H9 (cell line): Measurements from ENCODE around the gene CYREN. TPM values are rescaled to one million over a fixed set of nuclear protein-coding genes. Genes with fewer than 3 reads are reported as not detected.

Experiments used
- DNase-seq: peaks from one replicate; pipeline ENCODE4 v3.0.0-alpha.2; 2017
- H2AFZ ChIP-seq: one replicate; pipeline ENCODE4 v1.6.1; 2013; ENCODE audit warnings: mild to moderate bottlenecking, low read length, control low read depth, moderate library complexity
- H2AK5ac ChIP-seq: 2 replicates; pipeline ENCODE4 v1.6.1; 2013; ENCODE audit warnings: low read length, control low read depth, mixed read lengths; ENCODE audit not compliant: insufficient read length
- H2BK120ac ChIP-seq: one replicate; pipeline ENCODE4 v1.6.1; 2013; ENCODE audit warnings: low read depth, mild to moderate bottlenecking, low read length, control low read depth, inconsistent platforms; ENCODE audit not compliant: poor library complexity, severe bottlenecking
- H2BK12ac ChIP-seq: 2 replicates; pipeline ENCODE4 v1.6.1; 2013; ENCODE audit warnings: low read length, control low read depth, mixed read lengths, low read depth; ENCODE audit not compliant: insufficient read length
- H2BK15ac ChIP-seq: 2 replicates; pipeline ENCODE4 v1.6.1; 2013; ENCODE audit warnings: low read depth, low read length, control low read depth
- H2BK20ac ChIP-seq: one replicate; pipeline ENCODE4 v1.6.1; 2013; ENCODE audit warnings: low read depth, mild to moderate bottlenecking, low read length, control low read depth, inconsistent platforms; ENCODE audit not compliant: poor library complexity, severe bottlenecking
- H2BK5ac ChIP-seq: 2 replicates; pipeline ENCODE4 v1.6.1; 2013; ENCODE audit warnings: low read length, control low read depth, mixed read lengths; ENCODE audit not compliant: insufficient read length
- H3K14ac ChIP-seq: 2 replicates; pipeline ENCODE4 v1.6.1; 2013; ENCODE audit warnings: low read length, control low read depth; ENCODE audit not compliant: insufficient read depth
- H3K18ac ChIP-seq: 2 replicates; pipeline ENCODE4 v1.6.1; 2013; ENCODE audit warnings: low read depth, mild to moderate bottlenecking, mixed read lengths, low read length, control low read depth; ENCODE audit not compliant: insufficient read length
- H3K23ac ChIP-seq: 2 replicates; pipeline ENCODE4 v1.6.1; 2013; ENCODE audit warnings: low read length, control low read depth, mixed read lengths, low read depth; ENCODE audit not compliant: insufficient read length
- H3K23me2 ChIP-seq: 2 replicates; pipeline ENCODE4 v1.6.1; 2013; ENCODE audit warnings: low read depth, mild to moderate bottlenecking, mixed read lengths, low read length, control low read depth; ENCODE audit not compliant: insufficient read length, poor library complexity, severe bottlenecking
- H3K27ac ChIP-seq: 2 replicates; pipeline ENCODE4 v1.5.1; 2013; ENCODE audit warnings: low read length, control low read depth, mixed read lengths, low read depth; ENCODE audit not compliant: insufficient read length
- H3K27me3 ChIP-seq: 2 replicates; pipeline ENCODE4 v1.6.1; 2013; ENCODE audit warnings: low read length, control low read depth, inconsistent platforms; ENCODE audit not compliant: insufficient read depth
- H3K4ac ChIP-seq: 2 replicates; pipeline ENCODE4 v1.6.1; 2013; ENCODE audit warnings: low read depth, mild to moderate bottlenecking, control low read depth, inconsistent platforms, low read length, moderate library complexity
- H3K4me1 ChIP-seq: 2 replicates; pipeline ENCODE4 v1.6.1; 2013; ENCODE audit warnings: low read length, control low read depth, inconsistent platforms; ENCODE audit not compliant: insufficient read depth
- H3K4me2 ChIP-seq: 2 replicates; pipeline ENCODE4 v1.6.1; 2013; ENCODE audit warnings: low read length, control low read depth, mixed read lengths; ENCODE audit not compliant: insufficient read length, insufficient read depth
- H3K56ac ChIP-seq: 2 replicates; pipeline ENCODE4 v1.6.1; 2013; ENCODE audit warnings: low read depth, mild to moderate bottlenecking, mixed read lengths, low read length, control low read depth; ENCODE audit not compliant: insufficient read length
- H3K79me1 ChIP-seq: 2 replicates; pipeline ENCODE4 v1.6.1; 2013; ENCODE audit warnings: low read depth, mild to moderate bottlenecking, moderate library complexity, low read length, control low read depth, inconsistent platforms; ENCODE audit not compliant: insufficient read depth, poor library complexity, severe bottlenecking
- H3K79me2 ChIP-seq: 2 replicates; pipeline ENCODE4 v1.6.1; 2013; ENCODE audit warnings: low read length, control low read depth, inconsistent platforms; ENCODE audit not compliant: insufficient read depth
- H3K9ac ChIP-seq: 2 replicates; pipeline ENCODE4 v1.6.1; 2013; ENCODE audit warnings: low read length, control low read depth, mixed read lengths; ENCODE audit not compliant: insufficient read length; ENCODE audit errors: extremely low read depth
- H3K9me3 ChIP-seq: one replicate; pipeline ENCODE4 v1.6.1; 2013; ENCODE audit warnings: low read depth, low read length, inconsistent platforms; ENCODE audit not compliant: control insufficient read depth
- H3T11ph ChIP-seq: one replicate; pipeline ENCODE4 v1.6.1; 2013; ENCODE audit warnings: mild to moderate bottlenecking, low read length, control low read depth, inconsistent platforms
- H4K20me1 ChIP-seq: one replicate; pipeline ENCODE4 v1.6.1; 2013; ENCODE audit not compliant: control insufficient read depth, insufficient read length, insufficient read depth
- H4K5ac ChIP-seq: 2 replicates; pipeline ENCODE4 v1.6.1; 2013; ENCODE audit warnings: low read depth, mild to moderate bottlenecking, mixed read lengths, low read length, control low read depth; ENCODE audit not compliant: insufficient read length
- H4K8ac ChIP-seq: replicated peaks from 2 replicates; pipeline ENCODE4 v1.6.1; 2013; ENCODE audit warnings: low read length, control low read depth, mixed read lengths, low read depth; ENCODE audit not compliant: insufficient read length
- H4K91ac ChIP-seq: 2 replicates; pipeline ENCODE4 v1.6.1; 2013; ENCODE audit warnings: low read depth, mild to moderate bottlenecking, moderate library complexity, mixed read lengths, low read length, control low read depth; ENCODE audit not compliant: insufficient read length
- H3K27ac Mint-ChIP-seq, 3 experiments: 2 replicates in 2 of 3; 3 replicates in 1 of 3; pipeline ENCODE4 v1.8.0; 2020 to 2021; ENCODE audit warnings: mixed read lengths in 3 of 3, mild to moderate bottlenecking in 1 of 3, moderate library complexity in 1 of 3
- H3K27me3 Mint-ChIP-seq: 2 replicates; pipeline ENCODE4 v1.8.0; 2021; ENCODE audit warnings: low read depth, mild to moderate bottlenecking, moderate library complexity, mixed read lengths
- H3K36me3 Mint-ChIP-seq, 3 experiments: 2 replicates in 2 of 3; 3 replicates in 1 of 3; pipeline ENCODE4 v1.8.0; 2020 to 2021; ENCODE audit warnings: low read depth in 3 of 3, mixed read lengths in 3 of 3; ENCODE audit not compliant: insufficient read depth in 1 of 3
- H3K4me1 Mint-ChIP-seq, 2 experiments: 2 replicates each; pipeline ENCODE4 v1.8.0; 2020; ENCODE audit warnings: mixed read lengths in 2 of 2
- H3K4me3 Mint-ChIP-seq, 2 experiments: 2 replicates in 1 of 2; 3 replicates in 1 of 2; pipeline ENCODE4 v1.8.0; 2020 to 2021; ENCODE audit warnings: mild to moderate bottlenecking in 2 of 2, mixed read lengths in 2 of 2, moderate library complexity in 1 of 2
- H3K9me3 Mint-ChIP-seq, 2 experiments: 2 replicates in 1 of 2; 3 replicates in 1 of 2; pipeline ENCODE4 v1.8.0; 2020; ENCODE audit warnings: mild to moderate bottlenecking in 2 of 2, mixed read lengths in 2 of 2, moderate library complexity in 1 of 2
- CTCF ChIP-seq: fragments of 200-600 bp; sonication (generic); conservative IDR thresholded peaks from 3 replicates; pipeline ENCODE4 v1.8.0; 2021; ENCODE audit warnings: antibody characterized with exemption, mild to moderate bottlenecking
- WGBS: extraction: QIAGEN DNeasy Blood & Tissue Kit; methylation state at CpG from one replicate; pipeline ENCODE4 v1.1.7; 2013; ENCODE audit warnings: missing lambda C conversion rate, low lambda C conversion rate, mixed read lengths; ENCODE audit not compliant: insufficient read length; ENCODE audit errors: extremely low coverage; 5-methylcytosine and 5-hydroxymethylcytosine counted together
- total RNA-seq: library from RNA; stranded (reverse); gene quantifications from 2 replicates; pipeline ENCODE4 v1.2.1, GENCODE V29; 2021

CYREN gene
- total RNA-seq, 1 experiment from 2014 or later: 72.0 TPM

GRCh38 chr7:135192914-135193536 is 22.5 kb upstream of the CYREN start:
- peak overlapping the region in 1 of 3 experiments; percentile 35; a peak in 1 of 7 replicates for H3K27ac Mint-ChIP-seq
- H3K4ac ChIP-seq: no peak overlapping the region
- no peak overlapping the region for H2BK5ac ChIP-seq
- H3K23ac ChIP-seq: no peak overlapping the region
- no peak overlapping the region for H2AK5ac ChIP-seq
- H3K36me3 Mint-ChIP-seq: peaks cover 6 to 54% (median 31%) of the 10 kb centered on the region in 3 experiments
- H3K4me1 ChIP-seq: no peaks in the 10 kb centered on the region
- H2BK15ac ChIP-seq: no peak overlapping the region
- H2BK20ac ChIP-seq: no peak overlapping the region
- no peaks in the 10 kb centered on the region for H3K9me3 Mint-ChIP-seq
- no peak overlapping the region for H3K9ac ChIP-seq
- no peak for DNase-seq
- H3K79me2 ChIP-seq: no peaks in the 10 kb centered on the region
- no peaks in the 10 kb centered on the region for H3K9me3 ChIP-seq
- H3K4me1 Mint-ChIP-seq: no peaks in the 10 kb centered on the region
- TF ChIP-seq CTCF: no peak
- H4K91ac ChIP-seq: no peak overlapping the region
- no peak overlapping the region for H2BK12ac ChIP-seq
- no peak overlapping the region for H4K8ac ChIP-seq
- H2AFZ ChIP-seq: no peak overlapping the region
- H4K20me1 ChIP-seq: no peaks in the 10 kb centered on the region
- H3K4me3 Mint-ChIP-seq: no peak overlapping the region
- no CpG with 5 or more reads among the region's 11 CpGs for WGBS
- no peak overlapping the region for H3K14ac ChIP-seq
- no peak overlapping the region for H3K18ac ChIP-seq
- H4K5ac ChIP-seq: no peak overlapping the region
- H3K27me3 Mint-ChIP-seq: no peaks in the 10 kb centered on the region
- H3K4me2 ChIP-seq: no peak overlapping the region
- H2BK120ac ChIP-seq: no peak overlapping the region
- no peaks in the 10 kb centered on the region for H3K27me3 ChIP-seq
- no peaks in the 10 kb centered on the region for H3K23me2 ChIP-seq
- no peak overlapping the region for H3K56ac ChIP-seq
- no peak overlapping the region for H3T11ph ChIP-seq
- H3K79me1 ChIP-seq: no peaks in the 10 kb centered on the region
- no peak overlapping the region for H3K27ac ChIP-seq
